HL-60 (cell line): ENCODE data around the gene CYB5B.
A peak's percentile ranks its signal among the peaks of the same experiment; 100 is the strongest.

Experiments used
- DNase-seq, 2 experiments: peaks; one replicate each; pipeline ENCODE4 v3.0.0-alpha.2; 2010 to 2020; ENCODE audit warnings: low read depth in 1 of 2, low spot score in 1 of 2
- H3K27ac ChIP-seq: fragments of 250-450 bp; sonication (Bioruptor Pico); replicated peaks from 2 replicates; pipeline ENCODE4 v1.5.1; 2020; ENCODE audit warnings: mild to moderate bottlenecking, moderate library complexity
- H3K27me3 ChIP-seq: fragments of 250-450 bp; sonication (Bioruptor Pico); 2 replicates; pipeline ENCODE4 v1.5.1; 2021; ENCODE audit warnings: mild to moderate bottlenecking, moderate library complexity; ENCODE audit not compliant: insufficient read depth, poor library complexity, severe bottlenecking
- H3K4me3 ChIP-seq: replicated peaks from 2 replicates; pipeline ENCODE4 v1.5.1; 2011; ENCODE audit warnings: mild to moderate bottlenecking, control low read depth, low read length; ENCODE audit not compliant: insufficient read depth
- GABPA ChIP-seq: IDR thresholded peaks from 2 replicates; pipeline ENCODE4 v1.6.1; 2012; ENCODE audit warnings: low read depth
- POLR2AphosphoS5 ChIP-seq: IDR thresholded peaks from 2 replicates; pipeline ENCODE4 v1.6.1; 2012; ENCODE audit warnings: low read depth
- SPI1 ChIP-seq: IDR thresholded peaks from 2 replicates; pipeline ENCODE4 v1.6.1; 2012; ENCODE audit warnings: low read depth, mild to moderate bottlenecking, borderline replicate concordance
- TF ChIP-seq, protein P1 (sequence below): IDR thresholded peaks from one replicate; pipeline ENCODE4 v1.5.1; 2011; ENCODE audit warnings: low read length, control low read depth, inconsistent platforms; ENCODE audit not compliant: insufficient read depth
- TF ChIP-seq, protein P2 (sequence below): IDR thresholded peaks from 2 replicates; pipeline ENCODE4 v1.6.1; 2012; ENCODE audit warnings: low read depth; ENCODE audit not compliant: insufficient replicate concordance

The CYB5B gene

DNA sequence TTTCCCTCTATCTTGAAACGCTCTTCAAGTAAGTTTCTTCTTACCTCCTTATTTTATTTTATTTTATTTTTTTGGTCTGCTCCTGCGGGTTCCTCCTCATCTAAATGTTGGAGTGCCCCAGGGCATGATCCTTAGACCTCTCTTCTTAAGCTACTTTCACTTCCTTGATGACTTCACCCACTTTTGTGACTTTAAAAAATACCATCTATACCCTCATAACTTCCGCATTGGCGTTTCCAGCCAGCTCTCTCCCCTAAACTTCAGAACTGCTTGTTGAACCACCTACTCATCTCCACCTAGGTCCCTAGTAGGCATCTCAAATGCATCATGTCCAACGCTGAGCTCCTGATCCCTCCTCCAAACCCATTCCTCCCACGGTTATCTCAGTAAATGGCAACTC is 89.9 kb downstream of the CYB5B start:
- H3K27ac ChIP-seq, result no peak overlapping the region
- H3K4me3 ChIP-seq, result no peak overlapping the region
- H3K27me3 ChIP-seq, result no peaks in the 10 kb centered on the region
- TF ChIP-seq SPI1, result no peak
- TF ChIP-seq, protein P1, sequence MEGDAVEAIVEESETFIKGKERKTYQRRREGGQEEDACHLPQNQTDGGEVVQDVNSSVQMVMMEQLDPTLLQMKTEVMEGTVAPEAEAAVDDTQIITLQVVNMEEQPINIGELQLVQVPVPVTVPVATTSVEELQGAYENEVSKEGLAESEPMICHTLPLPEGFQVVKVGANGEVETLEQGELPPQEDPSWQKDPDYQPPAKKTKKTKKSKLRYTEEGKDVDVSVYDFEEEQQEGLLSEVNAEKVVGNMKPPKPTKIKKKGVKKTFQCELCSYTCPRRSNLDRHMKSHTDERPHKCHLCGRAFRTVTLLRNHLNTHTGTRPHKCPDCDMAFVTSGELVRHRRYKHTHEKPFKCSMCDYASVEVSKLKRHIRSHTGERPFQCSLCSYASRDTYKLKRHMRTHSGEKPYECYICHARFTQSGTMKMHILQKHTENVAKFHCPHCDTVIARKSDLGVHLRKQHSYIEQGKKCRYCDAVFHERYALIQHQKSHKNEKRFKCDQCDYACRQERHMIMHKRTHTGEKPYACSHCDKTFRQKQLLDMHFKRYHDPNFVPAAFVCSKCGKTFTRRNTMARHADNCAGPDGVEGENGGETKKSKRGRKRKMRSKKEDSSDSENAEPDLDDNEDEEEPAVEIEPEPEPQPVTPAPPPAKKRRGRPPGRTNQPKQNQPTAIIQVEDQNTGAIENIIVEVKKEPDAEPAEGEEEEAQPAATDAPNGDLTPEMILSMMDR, result no peak
- TF ChIP-seq GABPA, result no peak
- TF ChIP-seq, protein P2, sequence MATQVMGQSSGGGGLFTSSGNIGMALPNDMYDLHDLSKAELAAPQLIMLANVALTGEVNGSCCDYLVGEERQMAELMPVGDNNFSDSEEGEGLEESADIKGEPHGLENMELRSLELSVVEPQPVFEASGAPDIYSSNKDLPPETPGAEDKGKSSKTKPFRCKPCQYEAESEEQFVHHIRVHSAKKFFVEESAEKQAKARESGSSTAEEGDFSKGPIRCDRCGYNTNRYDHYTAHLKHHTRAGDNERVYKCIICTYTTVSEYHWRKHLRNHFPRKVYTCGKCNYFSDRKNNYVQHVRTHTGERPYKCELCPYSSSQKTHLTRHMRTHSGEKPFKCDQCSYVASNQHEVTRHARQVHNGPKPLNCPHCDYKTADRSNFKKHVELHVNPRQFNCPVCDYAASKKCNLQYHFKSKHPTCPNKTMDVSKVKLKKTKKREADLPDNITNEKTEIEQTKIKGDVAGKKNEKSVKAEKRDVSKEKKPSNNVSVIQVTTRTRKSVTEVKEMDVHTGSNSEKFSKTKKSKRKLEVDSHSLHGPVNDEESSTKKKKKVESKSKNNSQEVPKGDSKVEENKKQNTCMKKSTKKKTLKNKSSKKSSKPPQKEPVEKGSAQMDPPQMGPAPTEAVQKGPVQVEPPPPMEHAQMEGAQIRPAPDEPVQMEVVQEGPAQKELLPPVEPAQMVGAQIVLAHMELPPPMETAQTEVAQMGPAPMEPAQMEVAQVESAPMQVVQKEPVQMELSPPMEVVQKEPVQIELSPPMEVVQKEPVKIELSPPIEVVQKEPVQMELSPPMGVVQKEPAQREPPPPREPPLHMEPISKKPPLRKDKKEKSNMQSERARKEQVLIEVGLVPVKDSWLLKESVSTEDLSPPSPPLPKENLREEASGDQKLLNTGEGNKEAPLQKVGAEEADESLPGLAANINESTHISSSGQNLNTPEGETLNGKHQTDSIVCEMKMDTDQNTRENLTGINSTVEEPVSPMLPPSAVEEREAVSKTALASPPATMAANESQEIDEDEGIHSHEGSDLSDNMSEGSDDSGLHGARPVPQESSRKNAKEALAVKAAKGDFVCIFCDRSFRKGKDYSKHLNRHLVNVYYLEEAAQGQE, result no peak
- TF ChIP-seq POLR2AphosphoS5, result no peak
- peak in 1 of 2 experiments; percentile 24 for DNase-seq
